BLaER1 treated with 17β-estradiol and CSF1 and Interleukin-3, amounts not matched to agents 10 nM and 100 nM (cell line): Measurements from ENCODE around the gene CCDC192.
"Not testable (repeated sequence)": the region's sequence is repeated elsewhere in the genome, so short reads cannot be mapped to it uniquely, and the experiment has no call there.

ENCODE experiments used
- H3K27ac ChIP-seq, 11 experiments: shearing (Covaris generic); formaldehyde crosslinking; 2 replicates each; pipeline ENCODE4 v1.8.1; 2022
- H3K27me3 ChIP-seq, 11 experiments: shearing (Covaris generic); formaldehyde crosslinking; 2 replicates each; pipeline ENCODE4 v1.8.1; 2022
- H3K36me3 ChIP-seq, 11 experiments: shearing (Covaris generic); formaldehyde crosslinking; 2 replicates each; pipeline ENCODE4 v1.8.1; 2022
- H3K4me1 ChIP-seq, 10 experiments: shearing (Covaris generic); formaldehyde crosslinking; 2 replicates each; pipeline ENCODE4 v1.8.1; 2022
- H3K4me2 ChIP-seq, 11 experiments: shearing (Covaris generic); formaldehyde crosslinking; 2 replicates each; pipeline ENCODE4 v1.8.1; 2022
- H3K4me3 ChIP-seq, 10 experiments: shearing (Covaris generic); formaldehyde crosslinking; 2 replicates each; pipeline ENCODE4 v1.8.1; 2022
- H3K9ac ChIP-seq, 11 experiments: shearing (Covaris generic); formaldehyde crosslinking; 2 replicates each; pipeline ENCODE4 v1.8.1; 2022
- H3K9me3 ChIP-seq, 11 experiments: shearing (Covaris generic); formaldehyde crosslinking; replicated peaks in 1 of 11; 2 replicates each; pipeline ENCODE4 v1.8.1; 2022
- H4K20me1 ChIP-seq, 11 experiments: shearing (Covaris generic); formaldehyde crosslinking; 2 replicates each; pipeline ENCODE4 v1.8.1; 2022
- Cebpa-rat ChIP-seq, 11 experiments: shearing (Covaris generic); IDR thresholded peaks; 2 replicates each; pipeline ENCODE4 v1.8.1; 2022

The CCDC192 gene

DNA sequence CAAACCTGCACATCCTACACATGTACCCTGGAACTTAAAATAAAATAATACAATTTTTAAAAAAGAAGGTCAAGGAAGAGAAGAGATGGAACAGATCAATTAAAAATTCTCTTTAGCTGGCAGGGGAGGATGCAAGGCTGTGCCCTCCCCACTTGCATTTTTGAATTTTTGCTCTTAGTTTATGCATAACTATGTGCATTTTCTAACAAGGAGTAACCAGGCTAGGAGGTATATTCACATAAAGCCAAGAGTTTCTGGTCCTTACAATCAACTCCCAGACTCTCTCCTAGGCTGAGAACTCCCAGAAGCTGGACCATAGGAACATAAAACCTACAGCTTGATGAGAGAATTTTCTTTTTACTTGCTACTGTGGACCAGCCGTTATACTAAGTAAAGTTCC is 29.8 kb downstream of the CCDC192 start:
- Histone ChIP-seq H3K4me1 (no peaks in the 10 kb centered on the region), H4K20me1 (no peaks in the 10 kb centered on the region), H3K4me2 (no peak overlapping the region), H3K9ac (no peak overlapping the region), H3K27ac (no peak overlapping the region), H3K4me3 (no peak overlapping the region), H3K27me3 (no peaks in the 10 kb centered on the region), H3K9me3 (peaks cover 0 to 10% (median 7%) of the 10 kb centered on the region in 11 experiments; a peak in 8 of 22 replicates), H3K36me3 (no peaks in the 10 kb centered on the region)
- no peak for TF ChIP-seq Cebpa-rat (IDR thresholded peaks at IDR 0.05)

DNA sequence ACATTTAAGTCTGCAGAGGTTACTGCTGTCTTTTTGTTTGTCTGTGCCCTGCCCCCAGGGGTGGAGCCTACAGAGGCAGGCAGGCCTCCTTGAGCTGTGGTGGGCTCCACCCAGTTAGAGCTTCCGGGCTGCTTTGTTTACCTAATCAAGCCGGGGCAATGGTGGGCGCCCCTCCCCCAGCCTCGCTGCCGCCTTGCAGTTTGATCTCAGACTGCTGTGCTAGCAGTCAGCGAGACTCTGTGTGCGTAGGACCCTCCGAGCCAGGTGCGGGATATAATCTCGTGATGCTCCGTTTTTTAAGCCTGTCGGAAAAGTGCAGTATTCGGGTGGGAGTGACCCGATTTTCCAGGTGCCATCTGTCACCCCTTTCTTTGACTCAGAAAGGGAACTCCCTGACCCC is 36.2 kb downstream of the CCDC192 start:
- H3K4me2 ChIP-seq, H3K9ac ChIP-seq, H3K4me3 ChIP-seq: not testable (repeated sequence)

DNA sequence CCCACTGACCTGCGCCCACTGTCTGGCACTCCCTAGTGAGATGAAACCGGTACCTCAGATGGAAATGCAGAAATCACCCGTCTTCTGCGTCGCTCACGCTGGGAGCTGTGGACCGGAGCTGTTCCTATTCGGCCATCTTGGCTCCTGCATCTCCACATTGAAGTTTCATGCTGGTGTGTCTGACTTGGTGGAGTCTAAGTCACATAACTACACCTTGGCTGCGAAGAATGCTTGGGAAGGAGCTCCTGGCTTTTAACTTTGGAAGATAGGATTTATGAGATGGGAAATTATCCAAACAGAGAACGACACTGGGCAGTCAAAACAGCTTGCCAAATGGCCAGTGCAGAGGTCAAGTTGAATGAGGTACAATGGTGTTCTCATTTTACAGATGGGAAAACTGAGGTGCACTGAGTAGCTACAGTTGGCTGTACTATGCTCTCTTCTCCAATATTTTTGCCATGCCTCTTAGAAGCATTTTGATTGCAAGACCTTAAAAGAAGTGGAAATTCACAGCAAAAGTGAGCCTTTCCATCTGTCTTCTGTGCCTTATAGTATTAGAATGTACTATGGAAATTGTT is 36.7 kb downstream of the CCDC192 start:
- Histone ChIP-seq H3K9ac (no peak overlapping the region), H3K4me3 (no peak overlapping the region), H3K9me3 (no peaks in the 10 kb centered on the region), H3K27me3 (no peaks in the 10 kb centered on the region), H3K27ac (no peak overlapping the region), H3K4me1 (no peaks in the 10 kb centered on the region), H4K20me1 (no peaks in the 10 kb centered on the region), H3K36me3 (no peaks in the 10 kb centered on the region), H3K4me2 (no peak overlapping the region)
- TF ChIP-seq Cebpa-rat (IDR thresholded peaks at IDR 0.05): no peak

More for the DNA sequence above, 36.2 kb downstream of the CCDC192 start:
- not testable (repeated sequence) for H3K4me1 ChIP-seq, H3K27ac ChIP-seq, H3K27me3 ChIP-seq, H3K9me3 ChIP-seq, H4K20me1 ChIP-seq, H3K36me3 ChIP-seq

DNA sequence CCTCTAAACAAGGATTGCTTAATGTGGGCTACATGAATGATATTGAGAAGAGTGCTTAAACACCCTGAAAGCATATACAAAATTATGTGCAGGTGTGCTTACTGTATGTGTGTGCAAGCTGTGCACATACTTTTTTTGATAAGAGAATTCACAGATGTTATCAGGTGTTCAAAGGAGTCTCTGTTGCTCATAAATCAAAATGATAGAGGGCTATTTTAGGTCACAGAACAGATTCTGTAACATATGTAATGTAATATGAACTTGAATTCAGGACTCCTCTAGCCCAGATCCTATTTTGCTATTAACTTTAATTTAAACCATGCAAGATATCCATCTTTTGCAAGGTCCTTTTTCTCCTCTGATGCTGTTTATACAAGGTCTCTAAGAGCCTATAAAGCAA is 38.2 kb downstream of the CCDC192 start:
- Histone ChIP-seq H3K27me3 (no peaks in the 10 kb centered on the region), H3K36me3 (no peaks in the 10 kb centered on the region), H3K9me3 (no peaks in the 10 kb centered on the region), H4K20me1 (no peaks in the 10 kb centered on the region), H3K4me1 (no peaks in the 10 kb centered on the region), H3K27ac (no peak overlapping the region), H3K9ac (no peak overlapping the region), H3K4me3 (no peak overlapping the region), H3K4me2 (no peak overlapping the region)
- no peak for TF ChIP-seq Cebpa-rat (IDR thresholded peaks at IDR 0.05)

DNA sequence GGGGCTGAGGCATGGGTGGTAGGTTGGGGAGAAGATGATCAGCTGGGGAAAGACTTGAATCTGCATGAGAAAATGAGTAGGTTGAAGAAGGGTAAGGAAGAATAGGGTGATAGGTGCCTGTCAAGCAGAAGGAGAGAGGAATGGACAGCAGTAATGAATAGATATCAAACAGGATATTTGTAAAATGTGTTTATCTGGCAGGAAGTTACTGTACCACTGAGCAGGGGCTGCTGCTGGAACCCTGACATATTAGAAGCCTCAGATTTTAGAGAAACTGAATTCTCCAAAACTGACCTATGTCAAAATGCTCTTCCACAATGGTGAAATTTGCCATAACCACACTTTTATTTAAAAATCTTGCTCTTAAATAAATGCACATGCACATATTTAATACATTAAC is 41.0 kb downstream of the CCDC192 start:
- Histone ChIP-seq H3K9me3 (no peaks in the 10 kb centered on the region), H3K4me3 (no peak overlapping the region), H3K27me3 (no peaks in the 10 kb centered on the region), H3K4me2 (no peak overlapping the region), H3K27ac (no peak overlapping the region), H3K36me3 (no peaks in the 10 kb centered on the region), H4K20me1 (no peaks in the 10 kb centered on the region), H3K9ac (no peak overlapping the region), H3K4me1 (no peaks in the 10 kb centered on the region)
- no peak for TF ChIP-seq Cebpa-rat (IDR thresholded peaks at IDR 0.05)

DNA sequence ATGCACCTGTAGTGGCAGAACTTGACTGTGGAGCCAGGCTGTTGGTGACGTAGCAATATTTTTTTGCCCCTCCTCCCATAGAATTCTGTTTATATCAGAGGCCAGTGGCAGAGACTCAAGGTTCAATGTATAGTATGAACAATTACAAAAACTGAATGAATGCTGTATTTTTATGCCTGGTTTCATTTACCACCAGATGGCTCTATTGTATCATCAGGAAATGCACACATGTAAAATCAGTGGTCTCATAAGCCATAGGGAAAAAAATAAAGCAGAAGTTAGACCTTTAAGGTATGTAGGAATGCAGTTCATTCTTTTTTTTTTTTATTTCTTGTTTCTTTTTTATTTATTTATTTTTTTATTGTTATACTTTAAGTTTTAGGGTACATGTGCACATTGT is 43.6 kb downstream of the CCDC192 start:
- Histone ChIP-seq H3K4me2 (no peak overlapping the region), H4K20me1 (no peaks in the 10 kb centered on the region), H3K9me3 (no peaks in the 10 kb centered on the region), H3K27me3 (no peaks in the 10 kb centered on the region), H3K27ac (no peak overlapping the region), H3K9ac (no peak overlapping the region), H3K36me3 (no peaks in the 10 kb centered on the region), H3K4me3 (no peak overlapping the region), H3K4me1 (no peaks in the 10 kb centered on the region)
- no peak for TF ChIP-seq Cebpa-rat (IDR thresholded peaks at IDR 0.05)

DNA sequence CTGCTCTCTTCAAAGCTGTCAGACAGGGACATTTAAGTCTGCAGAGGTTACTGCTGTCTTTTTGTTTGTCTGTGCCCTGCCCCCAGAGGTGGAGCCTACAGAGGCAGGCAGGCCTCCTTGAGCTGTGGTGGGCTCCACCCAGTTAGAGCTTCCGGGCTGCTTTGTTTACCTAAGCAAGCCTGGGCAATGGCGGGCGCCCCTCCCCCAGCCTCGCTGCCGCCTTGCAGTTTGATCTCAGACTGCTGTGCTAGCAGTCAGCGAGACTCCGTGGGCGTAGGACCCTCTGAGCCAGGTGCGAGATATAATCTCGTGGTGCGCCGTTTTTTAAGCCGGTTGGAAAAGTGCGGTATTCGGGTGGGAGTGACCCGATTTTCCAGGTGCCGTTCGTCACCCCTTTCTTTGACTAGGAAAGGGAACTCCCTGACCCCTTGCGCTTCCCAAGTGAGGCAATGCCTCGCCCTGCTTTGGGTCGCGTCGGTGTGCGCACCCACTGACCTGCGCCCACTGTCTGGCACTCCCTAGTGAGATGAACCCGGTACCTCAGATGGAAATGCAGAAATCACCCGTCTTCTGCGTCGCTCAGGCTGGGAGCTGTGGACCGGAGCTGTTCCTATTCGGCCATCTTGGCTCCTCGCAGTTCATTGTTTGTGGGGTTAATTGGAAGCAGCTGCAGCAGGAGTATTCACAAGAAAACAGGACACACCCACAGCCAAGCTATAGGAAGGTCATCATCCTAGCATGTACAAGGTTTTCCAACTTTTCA is 49.5 kb downstream of the CCDC192 start:
- not testable (repeated sequence) for H3K4me2 ChIP-seq, H3K36me3 ChIP-seq, H3K4me3 ChIP-seq, H3K4me1 ChIP-seq, H3K27me3 ChIP-seq, H3K27ac ChIP-seq, H4K20me1 ChIP-seq, H3K9ac ChIP-seq, H3K9me3 ChIP-seq

DNA sequence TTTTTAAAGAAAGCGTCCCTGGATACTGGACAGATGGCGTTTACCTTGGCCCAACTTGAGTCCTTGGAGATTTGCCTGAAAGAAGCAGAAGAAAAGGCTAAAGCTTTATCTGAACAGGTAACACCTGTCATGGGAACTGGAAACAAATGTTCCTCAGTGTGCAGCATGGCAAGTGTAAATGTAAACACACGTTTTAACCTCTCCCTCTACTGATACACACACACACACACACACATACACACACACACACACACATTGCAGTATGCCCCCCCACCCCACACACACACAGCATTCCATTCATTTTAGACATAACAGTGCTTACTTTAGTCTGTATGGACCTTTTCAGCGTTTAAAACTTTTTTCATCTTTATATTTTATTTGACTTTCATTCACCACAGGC is 51.1 kb downstream of the CCDC192 start:
- Histone ChIP-seq H3K27me3 (no peaks in the 10 kb centered on the region), H4K20me1 (no peaks in the 10 kb centered on the region), H3K27ac (no peak overlapping the region), H3K4me1 (no peaks in the 10 kb centered on the region), H3K4me2 (no peak overlapping the region), H3K4me3 (no peak overlapping the region), H3K9ac (no peak overlapping the region), H3K9me3 (no peaks in the 10 kb centered on the region), H3K36me3 (no peaks in the 10 kb centered on the region)
- no peak for TF ChIP-seq Cebpa-rat (IDR thresholded peaks at IDR 0.05)

DNA sequence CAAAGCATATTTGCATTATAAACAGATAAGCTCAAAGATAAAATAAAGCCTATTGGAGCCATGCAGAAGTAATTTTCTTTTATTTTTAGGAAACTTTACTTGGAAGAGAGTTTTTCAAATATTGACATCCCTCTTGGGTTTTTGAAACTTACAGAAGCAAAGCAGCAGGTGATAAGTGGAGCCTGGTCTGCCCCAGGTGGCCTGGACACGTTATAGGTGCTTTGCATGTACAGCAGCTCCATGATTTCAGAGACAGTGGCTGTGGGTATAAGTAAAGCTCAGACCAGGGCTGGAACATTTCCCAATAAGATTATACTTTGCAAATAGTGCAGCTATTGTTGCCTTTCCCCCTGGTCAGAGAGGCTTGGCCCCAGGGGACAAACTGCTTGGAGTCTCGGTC is 51.5 kb downstream of the CCDC192 start:
- Histone ChIP-seq H3K36me3 (no peaks in the 10 kb centered on the region), H3K27me3 (no peaks in the 10 kb centered on the region), H3K9ac (no peak overlapping the region), H3K4me1 (no peaks in the 10 kb centered on the region), H4K20me1 (no peaks in the 10 kb centered on the region), H3K4me2 (no peak overlapping the region), H3K4me3 (no peak overlapping the region), H3K9me3 (no peaks in the 10 kb centered on the region), H3K27ac (no peak overlapping the region)
- no peak for TF ChIP-seq Cebpa-rat (IDR thresholded peaks at IDR 0.05)

DNA sequence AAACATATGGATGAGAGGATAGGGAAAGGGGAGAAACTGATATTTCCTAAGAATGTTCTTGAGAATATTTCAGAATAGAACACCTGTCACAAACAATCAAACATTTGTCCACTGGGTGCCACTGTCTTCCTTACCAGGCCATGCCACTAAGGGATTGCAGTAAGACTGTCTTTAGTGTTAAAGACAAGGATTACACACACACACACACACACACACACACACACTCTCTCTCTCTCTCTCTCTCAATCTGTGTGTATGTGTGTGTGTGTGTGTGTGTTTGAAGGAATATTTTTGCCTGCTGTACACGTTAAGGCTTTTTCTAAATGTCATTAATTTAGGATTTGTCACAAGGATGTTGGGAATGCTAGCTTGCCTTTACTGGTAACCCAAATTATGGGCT is 54.4 kb downstream of the CCDC192 start:
- Histone ChIP-seq H3K4me3 (no peak overlapping the region), H3K36me3 (no peaks in the 10 kb centered on the region), H4K20me1 (no peaks in the 10 kb centered on the region), H3K9me3 (no peaks in the 10 kb centered on the region), H3K4me1 (no peaks in the 10 kb centered on the region), H3K27ac (no peak overlapping the region), H3K27me3 (no peaks in the 10 kb centered on the region), H3K4me2 (no peak overlapping the region), H3K9ac (no peak overlapping the region)
- no peak for TF ChIP-seq Cebpa-rat (IDR thresholded peaks at IDR 0.05)
